NCI-H1048 (cell line): ENCODE results near the gene DCDC1.
A peak's percentile ranks its signal among the peaks of the same experiment; 100 is the strongest.
"Not testable (repeated sequence)": the region's sequence is repeated elsewhere in the genome, so short reads cannot be mapped to it uniquely, and the experiment has no call there.

Experiments
- DNase-seq: peaks from one replicate; lab custom pipeline; 2025; lab: John Stamatoyannopoulos, UW

The DCDC1 gene

DNA sequence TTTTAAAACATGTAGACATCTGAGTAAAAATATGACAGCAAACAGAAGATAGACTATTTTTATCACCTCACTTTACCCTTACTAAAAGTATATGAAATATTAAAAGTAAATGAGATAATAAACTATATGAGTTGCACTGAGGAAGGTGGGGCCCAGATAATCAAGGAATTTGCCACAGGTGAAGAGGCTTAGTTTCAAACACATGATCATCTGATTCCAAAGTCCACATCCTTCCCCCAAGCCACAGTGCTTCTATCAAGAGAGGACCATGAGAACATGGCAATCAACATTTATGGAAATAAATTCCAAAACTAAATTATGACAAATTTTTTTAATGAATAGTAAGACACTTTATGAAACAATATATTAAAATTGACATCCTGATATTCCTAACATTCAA lies 384.0 kb downstream of the DCDC1 start:
- DNase-seq: no peak

- no peak for DNase-seq
Observed at GRCh38 chr11:30984827-30985226, 384.7 kb downstream of the DCDC1 start.

DNA sequence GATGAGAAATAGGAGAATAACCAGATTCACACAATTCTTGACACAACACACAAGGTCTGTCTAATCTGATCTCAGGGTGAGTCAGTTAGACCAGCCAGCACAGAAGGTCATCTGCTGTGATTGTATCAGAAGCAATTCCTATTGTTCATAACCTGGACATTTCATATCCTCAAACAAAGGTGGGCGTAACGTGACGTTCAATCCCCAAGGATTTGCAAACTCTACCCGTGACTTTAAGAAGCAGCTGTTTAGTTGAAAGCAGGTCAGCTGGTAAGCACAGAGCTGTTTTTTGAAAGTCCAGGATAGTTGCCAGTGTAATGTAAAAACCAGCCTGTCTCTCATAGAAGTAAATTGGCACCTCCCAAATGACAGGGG lies 385.1 kb downstream of the DCDC1 start:
- DNase-seq: no peak

DNA sequence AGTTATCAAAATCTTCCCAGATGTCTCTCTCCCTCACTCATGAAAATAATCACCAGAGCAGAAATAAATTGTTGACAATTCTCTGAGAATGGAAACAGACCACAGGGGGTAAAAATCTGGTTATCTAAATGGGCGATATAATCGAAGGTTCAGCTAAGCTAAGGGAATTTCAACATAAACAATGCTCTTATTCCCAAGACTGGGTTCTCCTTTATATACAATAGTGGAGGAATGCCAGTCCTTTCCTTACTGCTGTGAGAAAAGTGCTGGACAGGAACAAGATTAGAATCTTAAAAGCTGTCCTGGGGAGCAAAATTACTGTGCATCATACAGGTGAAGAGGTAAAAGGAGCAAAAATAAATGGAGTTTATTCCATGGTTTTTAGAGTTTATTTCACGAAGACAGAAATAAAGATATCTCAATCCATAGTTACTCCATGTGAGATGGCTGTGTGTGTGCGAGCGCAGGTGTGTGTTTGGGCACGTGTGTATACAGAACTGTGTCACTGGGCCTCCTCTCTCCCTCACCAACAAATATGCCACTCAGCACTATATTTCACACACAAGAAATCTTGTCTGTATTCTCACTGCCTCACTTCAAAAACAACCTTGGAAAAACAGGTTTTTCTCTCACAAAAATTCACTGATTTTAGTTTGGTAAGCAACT lies 385.6 kb downstream of the DCDC1 start:
- no peak for DNase-seq

GRCh38 chr11:30983143-30983542 lies 386.4 kb downstream of the DCDC1 start:
- no peak for DNase-seq

DNA sequence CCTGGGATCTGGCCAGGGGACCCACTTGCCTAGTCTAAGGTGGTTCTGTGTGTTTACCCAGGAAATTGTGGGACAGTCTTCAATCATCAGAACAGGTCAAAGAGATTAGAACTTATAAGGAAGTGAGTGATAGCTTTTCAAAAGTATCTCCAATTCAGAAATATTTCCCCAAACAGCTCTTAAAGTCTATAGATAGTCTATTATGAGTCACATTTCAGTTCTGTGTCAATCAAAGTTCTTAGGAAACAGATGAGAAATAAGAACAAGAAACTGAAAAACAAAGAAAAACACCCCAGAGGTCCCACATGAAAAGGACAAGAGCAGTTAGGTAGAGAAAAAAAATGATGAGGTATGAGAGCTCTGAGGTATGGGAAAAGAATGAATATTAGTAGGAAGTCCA lies 402.0 kb downstream of the DCDC1 start:
- no peak for DNase-seq

DNA sequence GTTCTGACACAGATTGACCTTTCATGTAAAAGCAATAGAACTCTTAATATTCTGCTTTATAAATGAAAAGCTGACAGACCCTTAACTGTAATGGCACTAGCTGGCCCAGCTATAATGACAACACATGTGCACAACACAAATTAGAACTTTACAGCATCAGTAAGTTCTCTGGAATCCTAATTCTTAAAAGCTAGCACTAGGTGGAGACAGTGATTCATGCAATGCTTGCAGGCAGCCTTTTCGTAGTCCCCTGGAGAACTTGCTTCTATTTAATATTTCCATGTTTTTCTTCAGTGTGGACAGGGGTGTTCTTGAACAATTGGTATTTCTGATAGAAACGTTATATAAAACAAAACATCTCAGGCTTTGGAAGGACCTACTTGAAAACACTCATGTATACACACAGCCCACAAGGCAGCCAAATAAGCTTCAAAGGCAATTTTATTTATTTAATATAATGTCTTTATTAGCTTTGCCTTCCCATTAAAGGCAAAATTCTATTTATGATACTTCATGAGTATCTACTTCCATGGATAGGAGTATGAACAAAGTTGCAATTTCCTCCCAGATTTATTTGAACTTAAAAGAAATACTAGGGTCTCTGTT lies 409.0 kb downstream of the DCDC1 start:
- DNase-seq: no peak

GRCh38 chr11:30956751-30957150 lies 412.8 kb downstream of the DCDC1 start:
- DNase-seq: no peak

DNA sequence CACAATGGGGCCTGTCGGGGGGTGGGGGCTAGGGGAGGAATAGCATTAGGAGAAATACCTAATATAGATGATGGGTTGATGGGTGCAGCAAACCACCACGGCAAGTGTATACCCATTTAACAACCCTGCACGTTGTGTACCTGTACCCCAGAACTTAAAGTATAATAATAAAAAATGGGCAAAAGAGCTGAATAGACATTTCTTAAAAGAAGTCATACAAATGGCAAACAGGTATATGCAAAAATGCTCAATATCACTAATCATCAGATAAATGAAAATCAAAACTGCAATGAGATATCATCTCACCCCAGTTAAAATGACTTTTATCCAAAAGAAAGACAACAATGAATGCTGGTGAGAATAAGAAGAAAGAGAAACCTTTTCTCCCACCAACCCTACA lies 419.7 kb downstream of the DCDC1 start:
- no peak for DNase-seq

DNA sequence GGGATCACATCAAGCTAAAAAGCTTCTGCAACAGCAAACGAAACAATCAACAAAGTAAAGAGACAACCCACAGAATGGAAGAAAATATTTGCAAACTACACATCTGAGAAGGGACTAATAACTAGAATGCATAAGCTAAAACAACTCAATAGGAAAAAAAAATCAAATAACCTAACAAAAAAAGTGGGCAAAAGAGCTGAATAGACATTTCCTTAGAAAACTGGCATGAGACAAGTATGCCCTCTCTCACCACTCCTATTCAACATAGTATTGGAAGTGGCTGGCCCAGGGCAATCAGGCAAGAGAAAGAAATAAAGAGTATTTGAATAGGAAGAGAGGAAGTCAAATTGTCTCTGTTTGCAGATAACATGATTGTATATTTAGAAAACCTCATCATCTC lies 421.8 kb downstream of the DCDC1 start:
- not testable (repeated sequence) for DNase-seq

GRCh38 chr11:30938810-30939209 lies 430.7 kb downstream of the DCDC1 start:
- DNase-seq: no peak

DNA sequence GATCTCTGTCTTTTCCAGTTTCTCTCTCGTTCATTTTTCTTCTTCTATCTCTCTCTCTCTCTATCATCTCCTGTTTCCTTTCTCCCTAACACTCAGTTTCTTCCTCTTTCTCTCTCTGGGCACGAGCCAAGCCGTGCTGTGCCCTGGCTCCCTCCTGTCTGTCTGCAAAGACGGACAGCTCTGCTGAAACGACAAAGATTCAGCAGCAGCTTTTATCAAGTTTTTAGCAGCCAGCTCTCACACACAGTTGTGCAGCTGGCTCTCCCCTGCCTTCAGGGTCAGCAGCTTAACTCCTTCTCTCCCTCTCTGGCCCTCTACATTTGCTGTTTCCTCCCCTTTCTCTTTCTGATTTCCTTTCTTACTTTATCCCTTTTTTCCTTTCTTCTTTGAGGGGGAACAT lies 431.4 kb downstream of the DCDC1 start:
- DNase-seq: no peak

DNA sequence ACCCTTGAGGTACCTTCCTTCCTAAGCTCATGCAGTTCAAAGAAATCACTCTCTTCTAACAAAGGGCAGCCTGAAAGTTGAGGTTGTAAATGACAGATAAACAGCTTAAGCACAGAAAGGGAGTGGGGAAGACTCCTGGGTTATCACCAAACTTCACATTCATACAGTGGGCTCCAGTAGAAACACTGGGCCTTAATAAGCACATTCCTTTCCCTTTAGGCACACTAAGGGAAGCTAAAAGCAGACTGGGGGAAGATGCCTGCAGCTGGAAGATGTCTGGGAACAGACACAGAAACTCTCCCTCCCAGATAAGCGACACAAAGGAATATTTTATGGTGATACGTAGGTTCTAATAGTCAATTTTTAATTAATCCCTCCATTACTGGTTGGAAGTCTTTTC lies 433.0 kb downstream of the DCDC1 start:
- no peak for DNase-seq

DNA sequence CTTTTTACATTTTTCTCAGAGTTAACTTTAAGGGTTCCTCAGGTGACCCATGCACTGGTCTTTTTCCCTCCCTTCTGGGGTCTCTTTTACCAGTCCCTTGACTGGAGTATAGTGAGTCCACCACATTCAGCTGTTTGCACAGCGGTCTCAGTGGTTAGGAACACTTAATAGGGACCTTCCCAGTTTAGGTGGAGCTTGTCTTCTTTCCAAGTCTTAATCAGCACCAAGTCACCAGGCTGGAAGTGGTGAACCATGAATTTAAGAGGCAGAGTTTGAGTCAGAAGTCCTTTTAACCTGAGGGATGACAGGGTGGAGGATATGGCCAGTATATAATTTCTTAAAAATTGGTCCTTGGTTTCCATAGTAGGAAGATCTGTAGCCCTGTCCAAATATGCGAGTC lies 433.7 kb downstream of the DCDC1 start:
- no peak for DNase-seq

DNA sequence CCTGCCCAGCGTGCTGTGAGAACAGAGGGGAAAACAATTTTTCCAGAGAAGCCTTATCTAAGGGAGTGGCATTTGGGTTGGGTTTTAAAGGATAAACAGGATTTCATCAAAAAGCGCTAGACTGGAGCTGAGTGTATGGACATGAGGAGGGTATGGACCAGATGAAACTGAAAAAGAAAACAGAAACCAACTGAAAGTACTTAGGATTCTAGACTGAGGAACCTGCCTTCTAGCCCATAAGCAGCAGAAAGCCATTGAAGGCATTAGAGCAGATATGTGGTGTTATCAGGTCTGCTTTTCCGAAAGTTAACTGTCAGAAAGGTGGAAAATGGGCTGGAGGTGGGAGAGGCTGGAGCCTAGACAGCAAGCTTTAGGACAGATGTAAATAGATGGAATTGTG lies 443.4 kb downstream of the DCDC1 start:
- no peak for DNase-seq

GRCh38 chr11:30921811-30922210 lies 447.7 kb downstream of the DCDC1 start:
- DNase-seq: no peak

DNA sequence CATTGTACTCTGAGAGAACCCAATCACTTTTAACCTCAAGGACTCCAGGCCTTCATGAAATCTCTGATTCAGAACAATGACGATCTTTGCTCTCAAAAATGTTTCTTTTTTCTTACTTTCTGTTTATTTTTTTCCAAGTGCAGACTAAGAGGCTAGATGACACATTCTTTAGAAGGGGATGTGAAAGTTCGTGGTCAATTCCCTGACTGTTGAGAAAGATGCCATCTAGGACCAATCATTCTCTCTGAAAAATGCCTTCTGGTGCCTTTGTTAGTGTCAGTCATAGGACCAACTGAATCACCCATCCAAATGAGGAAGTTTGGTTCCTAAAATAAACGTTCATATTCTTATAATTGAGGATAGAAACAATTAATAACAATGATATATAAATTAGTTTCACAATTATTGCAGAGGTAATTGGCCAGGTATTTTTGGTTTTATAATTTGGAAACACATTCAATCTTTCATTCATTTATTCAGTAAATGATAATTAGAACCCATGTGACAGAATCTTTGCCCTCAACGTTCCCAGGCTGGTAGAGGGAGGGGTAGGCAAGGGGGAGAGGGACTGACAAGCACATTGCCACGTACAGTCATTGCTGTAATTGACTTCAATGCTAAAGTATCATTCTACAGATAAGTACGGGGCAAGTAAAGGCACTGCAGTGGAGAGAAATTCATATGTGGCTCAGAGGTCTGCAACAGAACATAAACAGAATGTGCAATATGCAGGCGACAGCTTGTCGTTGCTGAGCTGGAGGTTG lies 450.0 kb downstream of the DCDC1 start:
- DNase-seq: no peak

DNA sequence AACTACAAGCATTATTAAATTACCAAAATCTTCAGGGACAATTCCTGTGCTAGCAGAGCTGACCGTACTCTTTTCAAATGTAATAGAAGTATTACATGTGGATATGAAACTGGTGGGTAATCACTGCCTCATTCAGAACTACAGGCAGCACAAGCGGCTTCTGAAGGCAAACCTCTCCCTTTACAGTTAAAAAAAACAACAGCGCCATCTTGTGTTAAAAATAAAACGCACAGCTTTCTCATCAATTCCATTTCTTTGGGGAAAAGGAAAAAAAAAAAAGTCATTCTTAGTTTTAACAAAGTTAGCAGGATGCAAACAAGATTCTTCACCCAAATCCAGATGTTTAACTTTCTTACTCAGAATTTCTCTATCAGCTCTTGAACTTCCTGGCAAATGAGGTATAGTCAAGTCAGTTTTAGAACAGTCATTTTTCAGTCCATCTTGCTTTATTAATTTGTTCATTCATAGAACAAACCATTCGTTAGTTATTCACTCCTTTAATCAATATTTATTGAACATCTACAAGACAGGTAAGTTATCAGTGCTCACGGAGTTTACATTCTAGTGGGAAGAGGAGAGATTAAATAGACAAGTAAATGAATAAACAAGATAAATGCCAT lies 451.6 kb downstream of the DCDC1 start:
- peak; percentile 50 for DNase-seq

- no peak for DNase-seq
Observed at GRCh38 chr11:30917266-30917665, 452.3 kb downstream of the DCDC1 start.

DNA sequence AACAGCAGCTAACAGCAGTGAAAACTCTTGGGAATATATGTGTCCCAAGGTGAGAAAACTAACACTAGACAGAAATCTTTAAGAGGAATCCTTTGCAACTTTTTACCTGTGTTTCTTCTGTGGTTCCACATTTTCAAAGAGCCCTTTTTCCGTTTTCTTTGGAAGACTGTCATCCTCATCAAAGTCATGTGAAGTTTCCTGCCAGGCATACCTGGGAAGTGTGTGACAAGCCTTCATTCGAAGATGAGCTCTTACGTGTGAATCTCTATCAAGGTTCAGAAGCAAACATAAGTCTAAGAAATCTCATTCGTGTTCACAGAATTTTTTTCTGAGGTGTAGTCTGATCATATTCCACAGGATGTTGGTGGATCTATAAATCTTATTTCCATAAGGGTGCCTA lies 452.8 kb downstream of the DCDC1 start:
- DNase-seq: no peak

DNA sequence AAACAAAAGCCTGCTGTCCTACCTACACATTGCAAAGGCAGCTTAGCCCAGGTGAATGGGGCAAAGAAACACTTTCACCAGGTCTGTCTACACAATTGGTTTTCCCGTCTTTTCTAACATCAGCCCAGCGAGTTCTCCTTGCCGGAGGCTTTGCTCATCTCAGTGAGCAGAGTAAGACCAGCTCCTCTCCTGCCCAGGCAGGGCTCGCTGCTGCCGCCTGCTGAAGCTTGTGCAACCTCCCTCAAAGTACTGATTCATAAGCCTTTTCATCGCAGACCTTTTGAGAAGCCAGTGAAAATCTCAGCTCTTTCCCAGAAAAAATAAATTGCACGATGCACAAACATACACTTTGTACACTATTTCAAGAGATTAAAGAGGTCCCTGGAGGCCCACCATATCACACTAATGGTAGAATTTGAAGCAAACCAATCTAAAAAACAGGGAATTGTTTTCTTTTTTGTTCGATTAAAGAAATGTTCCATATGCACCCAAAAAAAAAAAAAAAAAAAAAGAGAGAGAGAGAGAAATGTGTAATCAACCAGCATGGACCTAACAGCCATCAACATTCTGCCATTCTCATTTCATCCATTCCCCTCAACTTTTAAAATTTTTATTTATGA lies 455.3 kb downstream of the DCDC1 start:
- no peak for DNase-seq

DNA sequence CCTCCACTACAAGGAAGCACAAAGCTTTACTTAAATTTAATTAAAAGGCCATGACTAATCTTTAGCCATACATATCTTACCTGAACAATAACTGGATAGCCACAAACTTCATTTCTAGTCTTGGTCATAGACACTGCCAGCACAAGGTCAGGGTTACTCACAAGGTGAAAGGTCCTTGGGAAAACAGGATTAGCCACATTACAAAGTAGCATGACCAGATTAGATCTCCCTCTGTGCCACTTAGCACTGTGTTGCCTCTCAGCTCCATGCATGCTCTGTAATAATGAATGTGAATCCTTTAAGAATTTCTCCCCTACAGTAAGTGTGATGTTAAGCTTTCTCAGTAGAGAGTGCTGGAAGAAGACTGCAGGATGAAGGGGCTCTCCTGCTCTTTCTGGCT lies 458.3 kb downstream of the DCDC1 start:
- DNase-seq: no peak

DNA sequence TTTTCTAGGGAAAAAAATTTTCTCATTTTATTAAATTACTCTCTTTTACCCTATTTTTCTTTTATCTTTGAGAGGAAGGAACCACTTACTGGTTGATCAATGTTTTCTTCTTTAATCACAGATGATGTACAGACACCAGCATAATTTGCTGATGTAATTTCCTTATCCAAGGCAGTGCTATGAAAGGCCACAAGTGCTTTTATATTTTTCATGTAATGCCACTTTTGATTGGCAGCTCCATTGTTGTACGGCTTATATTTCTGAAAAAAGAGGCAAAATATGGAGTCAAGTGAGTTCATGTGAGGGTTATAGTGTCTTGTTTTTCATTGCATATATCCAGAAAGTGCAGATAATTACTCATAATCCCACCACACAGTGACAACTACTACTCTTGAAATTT lies 460.7 kb downstream of the DCDC1 start:
- DNase-seq: no peak
